Left kidney (tissue), 2 donors: Measurements from ENCODE around the gene SIRPA. TPM values are rescaled to one million over a fixed set of nuclear protein-coding genes. Genes with fewer than 3 reads are reported as not detected.

ENCODE experiments used
- DNase-seq: peaks from one replicate; pipeline ENCODE4 v3.0.0-alpha.2; 2013
- polyA plus RNA-seq: library from polyadenylated mRNA; unstranded; fragments of 120-200 nt; gene quantifications from one replicate; pipeline ENCODE4 v1.2.1, GENCODE V29; 2013; ENCODE audit not compliant: insufficient read length

Gene SIRPA
- polyA plus RNA-seq, 1 donor, result 24.3 TPM

DNA sequence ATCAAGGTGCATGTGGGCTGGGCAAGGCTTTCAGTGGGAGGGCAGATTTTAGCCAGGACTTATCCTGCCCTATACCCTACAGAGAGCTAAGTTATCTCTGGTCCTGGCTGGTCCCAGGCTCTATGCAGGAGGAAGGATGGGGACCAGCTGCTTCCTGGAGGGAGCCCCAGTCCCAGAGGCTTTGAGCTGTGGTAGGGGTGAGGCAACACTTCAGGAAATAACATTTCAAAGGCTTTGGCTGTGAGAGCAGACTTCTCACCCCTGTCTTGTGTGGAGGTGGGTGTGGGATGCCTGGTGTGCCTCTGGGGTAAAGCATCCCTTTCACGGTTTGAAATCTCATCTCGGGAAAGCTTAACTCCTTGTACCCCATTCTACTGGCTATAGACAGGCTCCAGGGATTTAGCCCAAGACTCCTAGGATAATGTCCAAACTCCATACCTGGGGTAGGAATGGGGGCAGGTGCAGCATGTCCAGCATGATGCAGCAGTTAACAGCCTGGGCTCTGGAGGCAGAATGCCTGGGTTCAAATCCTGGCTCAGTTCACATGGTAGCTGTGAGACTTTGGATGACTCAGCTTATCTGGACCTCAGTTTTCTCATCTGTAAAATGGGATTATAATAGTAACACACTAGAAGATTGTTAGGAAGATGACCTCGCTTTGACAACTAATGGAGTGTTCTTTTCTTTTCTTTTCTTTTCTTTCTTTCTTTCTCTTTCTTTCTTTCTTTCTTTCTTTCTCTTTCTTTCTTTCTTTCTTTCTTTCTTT lies 27.5 kb upstream of the SIRPA start:
- DNase-seq, result no peak

DNA sequence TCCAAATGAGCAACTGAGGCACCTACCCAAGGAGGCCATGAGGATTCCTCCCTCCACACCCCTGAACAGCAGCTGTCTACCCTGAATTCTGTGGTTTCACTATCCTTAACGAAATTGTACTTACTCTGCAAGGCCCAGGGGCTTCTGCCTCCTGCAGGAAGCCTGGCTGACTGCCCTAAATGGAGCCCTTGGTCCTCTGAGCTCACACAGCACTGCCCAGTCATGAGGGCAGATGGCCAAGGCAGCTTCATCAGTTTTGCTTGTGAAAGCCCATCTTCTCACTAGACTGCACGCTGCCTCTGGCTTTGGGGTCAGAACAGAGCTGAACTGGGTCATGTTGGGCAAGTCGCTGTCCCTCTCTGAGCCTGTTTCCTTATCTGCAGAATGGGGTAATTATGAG lies 26.4 kb upstream of the SIRPA start:
- no peak for DNase-seq

DNA sequence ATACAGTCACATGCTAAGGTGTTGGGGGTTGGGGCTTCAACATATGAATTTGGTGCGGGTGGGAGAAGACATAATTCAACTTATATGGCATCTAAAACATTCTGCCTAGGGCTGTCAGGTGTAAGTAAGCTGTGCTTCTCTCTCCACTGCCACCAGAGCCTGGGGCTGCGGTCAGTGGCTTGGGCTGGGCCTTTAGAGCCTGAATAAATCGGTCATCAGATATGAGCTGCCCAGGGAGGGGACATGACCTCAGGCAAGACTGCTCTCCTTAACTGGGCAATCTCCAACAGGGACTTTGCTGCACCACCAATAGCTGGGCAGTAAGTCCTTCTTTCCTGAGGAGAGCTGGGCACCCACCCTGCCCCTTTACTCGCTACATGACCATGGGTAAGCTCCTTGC lies 24.9 kb upstream of the SIRPA start:
- DNase-seq, result no peak

DNA sequence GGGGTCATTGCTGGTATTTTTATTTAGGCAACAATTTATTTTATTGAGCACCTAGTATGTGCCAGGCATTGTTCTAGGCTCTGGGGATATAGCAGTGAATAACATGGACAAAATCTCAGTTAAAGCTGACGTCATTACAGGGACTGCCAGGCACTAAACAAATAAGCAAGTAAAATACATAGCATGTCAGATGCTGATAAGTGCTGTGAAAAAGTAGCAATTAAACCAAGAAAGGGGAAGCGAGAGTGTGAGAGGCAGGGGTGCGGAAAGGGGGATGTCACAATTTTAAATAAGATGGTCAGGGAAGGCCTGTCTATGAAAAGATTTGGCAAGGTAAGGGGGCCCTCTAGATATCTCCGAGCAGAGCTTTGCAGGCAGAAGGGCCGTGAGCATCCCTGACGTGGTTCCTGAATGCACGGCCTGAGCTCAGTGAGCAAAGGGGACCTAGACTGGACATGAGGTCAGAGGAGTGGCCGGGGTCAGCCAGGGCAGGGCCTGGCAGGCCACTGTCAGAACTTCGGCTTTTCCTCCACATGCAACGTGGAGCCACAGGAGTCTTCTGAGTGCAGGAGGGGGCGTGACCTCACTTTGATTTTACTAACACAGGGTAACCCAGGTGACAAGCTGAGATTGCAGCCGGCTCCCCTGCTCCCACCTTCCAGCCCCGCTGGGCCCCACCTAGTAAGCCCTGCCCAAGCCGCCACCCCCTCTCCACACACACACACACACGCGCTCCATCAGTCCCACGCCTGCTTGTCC lies 24.2 kb upstream of the SIRPA start:
- no peak for DNase-seq

DNA sequence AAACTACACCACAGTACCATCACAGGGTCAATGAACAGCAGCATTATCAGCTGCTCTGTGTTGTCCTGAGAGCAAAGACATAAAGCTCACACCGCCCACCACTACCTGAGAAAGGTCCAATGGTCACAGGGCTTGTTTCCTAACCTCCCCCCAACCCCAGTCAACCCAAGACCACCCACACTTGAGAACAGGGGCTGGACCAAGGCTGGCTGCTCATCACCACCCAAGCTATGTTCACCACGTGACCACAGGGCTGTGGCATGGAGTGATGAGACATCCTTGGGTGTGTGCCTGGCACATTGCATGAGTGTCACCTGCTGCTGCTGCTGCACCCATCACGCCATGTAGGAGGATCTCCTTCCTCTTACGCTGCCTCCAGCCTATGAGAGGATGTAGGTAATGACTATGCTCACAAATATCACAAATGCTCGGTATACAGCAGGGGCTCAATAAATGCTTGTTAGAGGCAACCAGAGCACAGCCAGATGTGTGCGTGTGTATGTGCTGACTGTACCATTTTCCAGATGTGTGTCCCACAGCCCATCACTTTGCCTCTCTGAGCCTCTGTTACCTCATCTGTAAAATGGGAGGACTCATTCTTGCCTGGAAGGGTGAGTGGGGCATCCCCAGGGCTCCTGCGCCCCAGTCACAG lies 23.3 kb upstream of the SIRPA start:
- DNase-seq, result no peak

DNA sequence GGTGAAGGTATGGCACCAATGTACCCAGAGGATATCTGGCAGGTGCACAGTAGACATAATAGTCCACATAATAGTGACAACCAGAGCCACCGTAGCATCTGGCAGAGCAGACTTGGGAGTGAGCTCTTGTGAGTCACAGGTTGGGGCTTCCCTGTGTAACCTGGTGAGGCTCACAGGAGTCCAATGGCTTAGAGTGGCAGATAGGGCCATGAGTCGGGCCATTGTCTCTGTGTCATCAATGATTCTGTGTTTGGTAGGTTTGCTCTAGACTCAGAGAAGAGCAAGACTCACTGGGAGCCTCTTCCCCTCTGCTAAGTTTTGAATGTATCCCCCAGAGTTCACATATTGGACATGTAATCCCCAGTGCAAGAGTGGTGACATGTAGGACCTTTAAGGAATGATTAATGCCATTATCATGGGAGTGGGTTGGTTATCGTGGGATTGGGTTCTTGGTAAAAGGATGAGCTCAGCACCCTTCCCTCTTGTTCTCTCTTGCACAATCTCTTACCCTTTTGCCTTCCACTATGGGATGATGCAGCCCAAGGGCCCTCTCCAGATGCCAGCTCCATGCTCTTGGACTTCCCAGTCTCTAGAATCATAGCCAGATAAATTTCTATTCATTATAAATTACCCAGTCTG lies 22.6 kb upstream of the SIRPA start:
- no peak for DNase-seq

DNA sequence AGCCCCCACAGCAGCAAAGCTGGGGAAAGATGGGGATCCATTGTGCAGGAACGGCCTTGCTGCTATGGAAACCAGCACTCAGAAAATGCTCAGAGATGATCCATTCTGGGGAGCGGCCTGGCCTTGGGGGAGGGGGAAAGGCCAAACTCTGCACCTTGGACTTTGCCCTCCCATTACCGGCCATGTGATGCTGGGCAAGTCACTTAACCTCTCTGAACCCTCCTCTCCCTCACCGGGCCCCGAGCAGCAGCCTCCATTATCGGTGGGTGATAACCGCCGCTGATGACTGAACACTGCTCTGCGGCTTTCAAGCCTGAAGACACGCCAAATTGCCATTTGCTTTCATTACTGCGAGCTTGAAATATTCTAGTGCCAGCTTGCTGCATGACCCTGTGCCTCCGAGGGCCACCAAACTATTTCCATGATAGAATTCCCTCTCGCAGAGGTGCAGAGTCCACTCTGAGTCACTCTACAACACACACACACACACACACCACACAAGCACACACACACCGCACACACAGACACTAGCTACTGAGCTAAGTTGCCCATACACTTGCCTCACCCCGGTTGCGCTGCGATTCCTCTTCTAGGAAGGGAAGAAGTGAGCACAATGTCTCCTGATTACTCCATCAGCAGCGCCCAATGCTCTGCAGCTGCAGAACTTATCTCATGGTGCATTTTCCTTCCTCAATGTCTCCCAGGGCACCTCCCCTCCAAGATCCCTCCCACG lies 20.6 kb upstream of the SIRPA start:
- DNase-seq, result no peak

DNA sequence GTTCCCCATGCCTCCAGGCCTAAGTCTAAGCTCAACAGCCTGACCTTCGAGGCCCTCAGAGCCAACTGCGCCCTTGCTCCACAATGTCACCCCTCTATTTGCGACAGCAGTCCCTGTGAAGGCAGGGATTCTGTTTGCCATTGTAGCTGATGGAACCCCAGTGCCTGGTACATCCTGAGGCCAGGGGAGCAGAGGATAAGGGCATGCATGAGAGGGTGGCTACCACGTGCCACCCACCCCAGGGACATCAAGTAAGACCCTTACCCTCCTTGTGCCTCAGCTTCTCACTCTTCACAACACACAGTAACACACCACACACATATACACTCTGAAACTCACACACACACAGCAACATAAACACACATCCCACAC lies 20.0 kb upstream of the SIRPA start:
- no peak for DNase-seq

DNA sequence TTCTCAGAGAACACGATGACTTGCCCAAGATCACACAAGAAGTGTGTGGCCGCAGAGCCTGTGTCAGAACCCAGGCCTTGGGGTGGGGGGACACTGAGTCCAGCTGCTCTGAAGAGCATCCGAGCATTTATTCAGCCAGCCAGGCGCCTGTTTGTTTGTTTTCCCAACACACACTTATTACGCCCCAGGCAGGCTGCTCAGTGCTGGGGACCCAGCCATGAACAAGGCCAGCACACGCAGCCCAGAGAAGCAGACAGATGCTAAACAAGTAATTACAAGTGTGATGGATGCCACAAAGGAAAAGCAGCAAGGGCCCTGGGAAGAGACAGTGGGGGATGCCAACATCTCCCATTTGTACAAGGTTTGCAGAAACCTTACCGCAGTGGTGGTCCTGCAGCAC lies 19.4 kb upstream of the SIRPA start:
- no peak for DNase-seq

DNA sequence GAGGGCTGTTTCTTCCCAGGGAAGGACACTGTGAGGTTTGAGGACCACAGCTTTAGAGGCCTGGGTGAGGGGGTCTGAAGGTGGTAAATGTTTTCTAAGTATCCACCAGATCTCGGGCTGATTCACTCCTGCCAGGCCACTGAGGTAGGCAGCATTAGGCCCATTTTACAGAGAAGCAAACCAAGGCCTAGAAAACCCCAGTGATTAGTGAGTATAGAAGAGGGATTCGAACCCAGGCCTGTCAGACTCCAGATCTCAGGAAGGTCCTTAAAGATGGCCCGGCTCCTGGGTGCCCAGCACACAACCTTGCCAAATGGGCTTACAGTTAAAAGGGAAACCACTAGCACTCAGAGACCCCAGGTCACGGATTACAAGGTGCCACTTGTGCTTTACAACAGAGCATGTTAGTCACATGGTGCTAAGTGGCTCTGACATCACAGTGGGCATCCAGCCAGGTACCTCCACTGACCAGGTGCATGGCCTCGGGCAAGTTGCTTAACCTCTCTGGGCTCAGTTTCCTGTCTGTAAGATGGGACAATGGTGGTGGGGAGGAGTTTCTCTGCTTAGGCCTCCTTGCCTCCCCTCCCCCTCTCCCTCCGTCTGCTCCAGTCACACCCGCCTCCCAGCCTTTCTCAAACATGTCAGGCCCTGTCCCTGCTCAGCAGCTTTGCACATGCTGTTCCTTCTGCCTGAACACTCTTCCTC lies 18.8 kb upstream of the SIRPA start:
- no peak for DNase-seq

DNA sequence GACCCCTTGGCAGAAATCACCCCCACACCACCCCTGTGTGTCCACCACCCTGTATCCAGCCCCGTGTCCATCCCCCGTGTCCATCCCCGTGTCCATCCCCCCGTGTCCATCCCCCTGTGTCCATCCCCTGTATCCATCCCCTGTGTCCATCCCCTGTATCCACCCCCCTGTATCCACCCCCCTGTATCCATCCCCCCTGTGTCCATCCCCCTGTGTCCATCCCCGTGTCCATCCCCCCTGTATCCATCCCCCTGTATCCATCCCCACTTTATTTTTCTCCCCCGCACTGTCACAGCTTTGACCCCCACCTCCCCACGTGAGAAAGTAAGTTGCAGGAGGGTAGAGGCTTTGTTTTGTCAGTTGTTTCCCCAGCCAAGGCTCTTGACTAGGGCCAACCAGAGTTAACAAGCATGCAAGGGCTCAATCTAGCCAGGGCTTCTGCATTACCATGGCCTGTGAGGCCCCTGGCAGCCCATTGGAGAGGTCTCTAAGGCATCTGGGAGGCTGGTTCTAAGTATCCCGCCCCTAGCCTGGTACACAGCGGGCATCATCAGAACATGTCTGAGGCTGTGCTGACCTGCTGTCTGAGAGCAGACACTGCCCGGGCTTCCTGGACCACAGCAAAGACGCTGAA lies 18.1 kb upstream of the SIRPA start:
- no peak for DNase-seq

DNA sequence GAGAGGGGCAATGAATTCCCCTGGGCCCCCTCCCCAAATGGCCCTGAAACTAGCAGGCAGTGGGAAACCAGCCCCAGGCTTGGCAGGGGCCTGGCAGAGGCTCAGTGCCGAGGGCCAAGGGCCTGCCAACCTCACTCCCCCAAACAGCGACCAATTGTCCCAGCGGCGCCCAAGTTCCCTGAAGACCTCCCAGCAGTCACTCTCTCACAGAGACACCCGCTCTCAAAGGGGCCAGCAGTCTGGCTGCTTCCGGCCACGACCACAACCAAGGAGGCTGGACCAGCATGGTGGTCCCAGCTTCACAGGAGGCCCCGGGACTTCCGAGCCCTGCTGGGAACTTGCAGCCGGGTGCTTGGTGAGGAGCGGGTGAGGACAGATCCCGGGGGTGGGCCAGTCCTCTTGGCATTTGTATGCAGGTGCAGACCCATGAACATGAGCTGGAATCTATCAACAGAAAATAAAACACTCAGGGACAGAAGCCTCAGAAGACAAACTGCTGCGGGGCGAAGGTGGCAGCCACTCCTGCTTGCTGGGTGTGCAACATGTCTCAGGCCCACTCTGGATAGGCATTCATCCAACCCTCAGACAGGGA lies 17.5 kb upstream of the SIRPA start:
- DNase-seq, result no peak

DNA sequence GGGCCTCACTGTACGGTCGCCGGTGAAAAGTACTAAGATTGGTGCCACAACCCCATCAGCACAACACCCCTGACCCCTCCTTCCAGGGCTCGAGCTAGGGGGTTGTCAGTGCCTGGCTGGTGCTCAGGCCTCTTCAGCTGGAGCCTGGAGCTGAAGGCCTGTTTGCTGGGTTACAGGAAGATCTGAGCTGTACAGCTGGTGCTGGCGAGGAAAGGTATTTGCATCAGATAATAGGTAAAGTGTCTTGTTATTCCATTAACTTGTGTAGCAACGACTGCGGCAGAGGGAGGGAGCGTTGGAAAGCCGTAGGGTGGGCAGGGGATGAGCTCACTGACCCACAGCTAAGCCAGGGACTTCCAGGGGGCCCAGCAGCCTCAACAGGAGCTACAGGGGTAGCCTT lies 15.8 kb upstream of the SIRPA start:
- DNase-seq, result no peak

DNA sequence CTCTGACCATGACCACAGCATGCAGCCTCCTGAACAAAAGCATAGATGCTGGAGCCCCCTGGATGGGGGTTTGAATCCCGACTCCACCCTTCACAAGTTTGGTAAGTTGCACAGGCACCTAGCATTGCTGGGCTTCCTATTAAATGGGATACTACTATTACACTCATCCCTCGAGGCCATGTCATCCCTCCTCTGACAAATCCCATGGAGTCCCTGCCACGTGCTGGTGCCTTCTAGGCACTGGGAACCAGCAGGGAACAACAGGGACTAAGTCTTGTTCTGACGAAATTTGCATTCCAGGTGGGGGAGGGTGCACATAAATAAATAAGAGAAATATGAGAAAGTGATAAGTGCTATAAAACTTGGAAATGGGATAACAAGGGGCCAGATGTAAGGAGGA lies 15.3 kb upstream of the SIRPA start:
- no peak for DNase-seq

DNA sequence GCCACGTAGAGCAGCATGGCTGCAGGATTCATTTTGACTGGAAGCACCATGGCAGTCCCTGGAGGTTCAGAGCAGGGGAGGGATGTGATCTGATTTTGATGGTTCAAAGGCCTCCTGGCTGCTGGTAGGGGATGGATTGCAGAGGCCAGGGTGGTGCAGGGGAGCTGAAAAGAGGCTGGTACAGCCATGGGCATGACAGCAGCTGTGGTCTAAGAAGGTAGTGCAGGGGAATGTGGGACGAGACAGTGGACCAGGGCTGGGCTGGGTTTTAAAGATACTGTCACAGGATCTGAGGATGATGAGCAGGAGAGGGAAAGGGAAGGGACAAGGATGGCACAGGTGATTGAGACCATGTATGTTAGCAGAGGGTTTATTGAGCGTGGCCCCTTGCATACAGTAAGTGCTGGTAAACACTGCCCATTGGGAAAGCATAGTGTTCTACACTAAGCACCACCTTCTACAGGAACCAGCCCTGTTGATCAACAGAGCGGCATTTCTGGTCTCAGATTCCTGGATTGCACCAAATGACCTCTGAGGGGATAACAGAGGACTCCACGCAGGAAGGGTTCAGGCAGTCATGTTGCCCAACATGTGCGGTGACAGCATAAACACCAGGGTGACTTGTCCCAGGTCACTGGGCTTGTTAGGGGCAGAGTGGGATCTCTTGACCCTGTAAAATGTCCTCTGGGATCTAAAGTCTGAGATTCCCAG lies 14.5 kb upstream of the SIRPA start:
- DNase-seq, result no peak

DNA sequence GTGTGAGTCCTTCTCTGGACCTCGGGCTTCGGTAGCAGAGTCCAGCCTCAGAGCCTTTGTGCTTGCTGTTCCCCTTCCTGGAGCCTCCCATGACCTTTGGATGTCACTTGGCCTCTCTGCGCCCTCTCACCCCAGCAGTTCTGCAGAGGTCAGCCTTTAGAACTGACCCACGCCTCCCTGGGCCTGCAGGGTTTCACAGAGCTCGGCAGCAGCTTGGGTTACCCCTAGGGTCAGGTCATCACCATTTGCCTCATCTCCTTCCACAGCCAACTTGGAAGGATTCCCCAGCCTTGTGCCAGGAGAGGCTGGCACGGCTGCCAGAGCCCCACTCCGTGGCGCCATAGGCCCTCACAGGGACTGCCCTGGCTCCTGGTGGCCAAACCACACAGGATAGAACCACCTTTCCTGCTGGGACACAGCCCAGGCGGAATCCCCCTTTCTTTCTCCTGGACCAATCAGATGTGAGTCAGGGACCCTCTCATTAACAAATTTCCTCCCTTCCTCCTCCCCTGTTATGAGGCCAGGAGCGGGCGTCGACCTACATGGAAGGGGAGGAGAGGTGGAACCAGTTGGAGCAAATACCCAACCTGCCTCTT lies 13.9 kb upstream of the SIRPA start:
- DNase-seq, result no peak

DNA sequence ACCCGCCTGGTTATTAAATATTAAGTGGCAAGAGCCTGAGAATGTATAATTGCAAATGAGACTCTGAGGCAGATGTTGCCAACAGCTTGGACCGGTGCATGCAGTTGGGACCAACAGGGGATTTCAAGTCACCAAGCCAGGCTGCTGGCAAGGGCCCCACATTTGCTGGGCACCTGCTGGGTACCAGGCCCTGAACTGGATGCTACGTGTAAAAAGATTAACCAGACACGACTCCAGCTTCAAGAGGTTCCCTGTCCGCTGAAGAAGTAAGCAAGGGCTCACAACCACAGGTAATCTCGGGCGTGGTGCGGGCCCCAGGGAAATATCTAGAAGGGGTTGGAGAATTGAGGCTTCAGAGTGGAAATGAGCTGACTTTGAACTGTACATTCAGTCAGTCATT lies 13.2 kb upstream of the SIRPA start:
- no peak for DNase-seq

DNA sequence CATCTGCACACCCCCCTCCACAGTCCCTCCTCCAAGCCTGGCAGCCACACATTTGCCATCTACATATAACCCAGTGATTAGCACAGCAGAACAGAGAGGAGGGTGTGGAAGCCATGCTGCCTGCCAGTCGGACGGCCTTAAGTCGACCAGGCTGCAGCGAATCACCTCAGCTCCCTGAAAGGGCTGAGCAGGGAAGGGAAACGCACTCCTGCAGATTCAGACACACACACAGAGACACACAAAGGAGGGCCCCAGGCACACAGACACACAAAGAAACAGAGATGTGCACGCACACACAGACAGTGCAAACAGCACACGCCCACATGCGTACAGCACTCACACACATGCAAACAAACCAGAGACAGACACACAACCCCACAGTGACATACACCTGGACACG lies 11.2 kb upstream of the SIRPA start:
- DNase-seq, result no peak

DNA sequence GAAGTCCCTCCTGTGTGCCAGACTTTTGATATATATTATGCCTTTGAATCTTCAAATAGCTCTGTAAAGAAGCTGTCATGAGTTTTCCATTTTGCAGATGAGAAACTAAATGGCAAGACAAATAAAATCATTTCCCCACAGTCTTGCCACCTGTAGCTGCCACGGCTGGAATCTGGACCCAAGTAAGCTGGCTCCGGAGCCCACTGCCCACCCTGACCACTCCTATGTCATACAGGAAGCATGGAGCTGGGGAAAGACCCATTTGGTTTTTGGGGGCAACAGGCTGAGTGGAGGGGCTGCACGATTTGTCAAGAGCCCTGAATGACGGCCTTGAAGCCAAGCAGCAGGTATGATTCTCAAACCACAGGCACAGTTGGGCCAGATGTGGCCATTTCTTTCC lies 10.0 kb upstream of the SIRPA start:
- DNase-seq, result no peak
